Activated effector memory CD4-positive, alpha-beta T cell treated with anti-CD3 and anti-CD28 coated beads, Interleukin-2, amount 50 U/mL, for 16 hours (primary cell): Measurements from ENCODE around the gene NAB1.
"Not testable (repeated sequence)": the region's sequence is repeated elsewhere in the genome, so short reads cannot be mapped to it uniquely, and the experiment has no call there.

ENCODE experiments used
- DNase-seq: peaks from one replicate; pipeline ENCODE4 v3.0.0-alpha.2; 2020

Gene NAB1

DNA sequence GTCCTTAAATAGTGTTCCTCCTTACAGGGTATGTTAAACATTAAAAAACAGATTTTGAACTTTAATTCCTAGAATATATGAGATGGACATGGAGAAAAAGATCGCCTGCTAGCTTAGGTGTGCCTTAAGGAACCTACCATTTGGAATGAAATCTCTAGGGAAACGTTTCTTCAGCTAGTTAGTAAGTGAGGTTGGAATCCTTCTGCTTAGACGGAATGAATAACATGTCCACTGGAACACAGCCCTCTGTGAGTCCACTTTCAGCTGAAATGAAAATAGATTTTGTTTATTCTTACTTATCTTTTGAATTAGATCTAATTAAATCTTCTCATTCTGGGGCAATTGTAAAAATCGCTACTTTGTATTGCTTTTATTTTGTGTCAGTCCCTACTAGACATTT lies 28.4 kb downstream of the NAB1 start:
- no peak for DNase-seq

DNA sequence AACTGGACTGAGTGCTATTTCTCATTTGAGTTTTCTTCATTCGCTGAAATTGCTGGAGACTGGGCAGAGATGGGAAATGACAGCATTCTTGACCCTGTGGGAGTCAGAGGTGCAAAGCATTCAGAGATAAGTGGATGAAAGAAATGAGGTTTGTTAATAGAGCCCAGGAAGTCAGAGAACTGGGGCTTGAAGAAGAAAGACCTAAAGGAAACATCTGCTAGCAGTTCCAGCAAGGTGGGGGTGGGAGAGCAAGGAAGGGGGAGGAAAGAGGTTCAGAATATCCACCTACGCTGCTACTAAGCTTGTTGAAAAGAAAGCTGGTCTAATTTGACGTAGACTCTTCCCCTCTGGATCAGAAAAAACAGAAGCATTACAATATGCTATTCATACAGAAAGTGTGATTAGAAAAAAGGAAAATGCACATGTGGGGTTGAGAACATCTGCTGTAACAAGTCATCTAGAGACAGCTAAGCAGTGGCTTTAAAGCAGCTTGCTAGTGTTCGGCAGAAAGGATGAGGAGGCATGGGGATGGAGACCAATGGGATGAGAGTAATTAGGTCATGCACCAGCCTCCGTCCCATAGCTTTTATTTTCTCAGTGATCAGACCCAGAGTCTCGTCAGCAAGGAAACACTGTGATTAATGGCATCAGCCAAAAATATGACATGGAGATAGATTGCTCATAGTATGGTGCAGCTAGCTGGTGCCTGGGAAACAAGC lies 29.7 kb downstream of the NAB1 start:
- DNase-seq: no peak

DNA sequence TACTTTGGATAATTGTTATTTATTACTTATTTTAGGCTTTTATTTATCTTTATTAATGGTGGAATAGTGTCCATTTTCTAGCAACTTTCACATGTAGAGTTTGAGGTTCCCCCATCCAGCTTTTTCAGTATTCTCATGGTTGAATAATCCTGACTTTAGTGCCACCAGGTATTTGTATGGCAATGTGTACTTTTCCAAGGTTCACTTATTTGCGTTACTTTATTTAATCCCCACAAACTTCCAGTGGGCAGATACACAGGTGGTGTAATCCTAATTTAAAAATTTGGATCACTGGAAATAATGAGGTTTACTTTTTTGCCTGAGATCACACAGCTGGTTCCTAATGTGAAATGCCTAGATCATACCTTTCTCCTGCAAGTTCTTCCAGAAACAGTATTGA lies 30.5 kb downstream of the NAB1 start:
- no peak for DNase-seq

DNA sequence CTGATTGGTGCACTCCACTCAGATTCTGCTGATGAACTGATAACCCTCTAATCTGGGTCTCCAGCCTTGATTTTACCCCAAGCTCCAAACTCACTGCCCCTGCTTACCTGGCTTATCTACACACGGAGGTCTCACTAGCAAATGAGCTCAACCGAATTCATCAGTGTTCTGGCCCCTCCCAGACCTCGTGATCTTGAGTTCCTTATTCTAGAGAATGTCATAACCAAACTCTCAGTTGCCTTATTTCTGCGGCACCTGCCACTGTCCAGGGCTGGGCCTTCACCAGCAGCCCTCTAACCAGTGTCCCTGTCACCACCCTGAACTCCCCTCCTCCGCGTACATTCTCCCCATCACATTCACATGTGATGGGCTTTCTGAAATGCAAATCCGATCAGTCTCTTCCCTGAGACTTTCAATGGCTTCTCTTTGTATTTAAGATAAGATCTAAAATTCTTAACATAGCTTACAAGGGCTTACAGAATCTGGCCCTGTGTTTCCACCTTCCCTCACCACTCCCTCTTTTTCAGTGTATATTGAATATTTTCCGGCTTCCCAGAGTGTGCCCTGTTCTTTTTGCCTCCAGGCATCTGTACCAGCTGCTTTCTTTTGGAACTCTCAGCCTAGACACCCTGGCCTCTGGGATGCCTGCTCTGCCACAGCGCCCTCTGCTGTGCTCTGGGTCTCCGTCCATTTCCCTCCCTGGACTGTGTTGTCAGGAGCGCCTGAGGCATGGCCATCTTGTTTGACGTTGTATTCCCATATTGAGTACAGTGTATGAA lies 31.1 kb downstream of the NAB1 start:
- DNase-seq: peak; percentile 79

DNA sequence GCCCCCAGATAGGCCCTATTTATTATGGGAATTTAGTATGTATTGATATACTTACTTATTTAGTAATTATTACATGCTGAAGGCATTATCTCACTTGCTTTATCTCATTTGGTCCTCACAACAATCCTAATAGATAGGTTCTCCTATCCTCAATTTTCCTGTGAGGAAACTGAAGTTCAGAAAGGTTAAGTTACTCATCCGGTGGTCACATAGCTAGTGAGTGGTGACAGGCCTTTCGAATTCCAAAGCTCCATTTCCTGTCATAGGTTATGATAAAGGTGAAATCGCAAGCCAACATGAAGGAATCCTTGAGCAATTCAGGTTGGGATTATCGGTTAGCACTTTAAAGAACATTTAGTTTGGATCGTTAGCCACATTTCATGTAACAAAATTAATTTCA lies 33.3 kb downstream of the NAB1 start:
- DNase-seq: no peak

DNA sequence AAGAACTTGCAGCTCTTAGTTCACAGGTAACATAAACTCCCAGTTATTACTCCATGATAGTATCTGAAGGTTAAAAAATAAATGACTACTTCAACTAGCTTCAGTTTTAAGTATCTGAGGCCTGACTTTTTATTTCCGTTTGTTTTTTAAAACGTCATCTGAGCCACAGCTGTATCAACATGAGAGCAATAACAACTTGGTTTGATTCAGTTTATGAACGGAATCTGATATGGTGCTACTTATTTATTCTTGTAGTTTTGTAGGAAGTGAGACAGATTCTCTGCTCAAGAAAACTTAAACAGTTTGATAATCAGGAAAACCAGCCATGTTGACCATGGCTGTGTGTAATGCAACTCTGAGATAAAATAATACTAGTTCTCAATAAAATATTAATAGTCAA lies 34.9 kb downstream of the NAB1 start:
- DNase-seq: no peak

DNA sequence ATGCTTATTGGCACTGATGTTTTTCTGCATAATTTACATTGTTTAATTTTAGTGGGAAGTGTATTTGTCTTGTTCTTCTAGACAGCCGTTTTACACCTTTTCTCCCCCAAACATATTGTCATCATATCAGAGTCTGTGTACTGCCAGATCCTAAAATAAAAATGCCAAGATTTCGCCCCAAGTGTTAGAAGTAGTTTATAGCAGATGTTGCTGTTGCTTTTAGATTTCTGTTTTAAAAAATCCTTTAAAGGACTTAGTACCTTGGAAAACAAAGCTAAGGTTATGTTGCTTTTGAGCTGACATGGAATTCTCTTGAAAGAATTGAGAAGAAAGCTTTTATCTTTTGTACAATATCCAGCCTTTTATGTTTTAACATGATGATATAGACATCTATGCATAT lies 36.0 kb downstream of the NAB1 start:
- no peak for DNase-seq

DNA sequence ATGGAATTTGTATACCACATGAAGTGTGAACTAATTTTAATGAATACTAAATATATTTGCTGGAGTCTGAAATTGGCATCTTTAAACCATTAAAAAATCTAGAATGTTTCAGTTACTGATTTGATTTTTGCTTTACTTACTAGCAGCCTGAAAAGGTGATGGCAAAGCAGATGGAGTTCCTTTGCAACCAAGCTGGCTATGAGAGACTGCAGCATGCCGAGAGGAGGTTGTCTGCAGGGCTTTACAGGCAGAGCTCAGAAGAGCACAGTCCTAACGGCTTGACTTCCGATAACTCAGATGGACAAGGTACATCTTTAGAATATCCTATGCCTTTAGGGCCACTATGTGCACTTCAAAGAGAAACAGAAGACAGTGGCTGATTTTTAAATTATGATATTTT lies 36.5 kb downstream of the NAB1 start:
- no peak for DNase-seq

DNA sequence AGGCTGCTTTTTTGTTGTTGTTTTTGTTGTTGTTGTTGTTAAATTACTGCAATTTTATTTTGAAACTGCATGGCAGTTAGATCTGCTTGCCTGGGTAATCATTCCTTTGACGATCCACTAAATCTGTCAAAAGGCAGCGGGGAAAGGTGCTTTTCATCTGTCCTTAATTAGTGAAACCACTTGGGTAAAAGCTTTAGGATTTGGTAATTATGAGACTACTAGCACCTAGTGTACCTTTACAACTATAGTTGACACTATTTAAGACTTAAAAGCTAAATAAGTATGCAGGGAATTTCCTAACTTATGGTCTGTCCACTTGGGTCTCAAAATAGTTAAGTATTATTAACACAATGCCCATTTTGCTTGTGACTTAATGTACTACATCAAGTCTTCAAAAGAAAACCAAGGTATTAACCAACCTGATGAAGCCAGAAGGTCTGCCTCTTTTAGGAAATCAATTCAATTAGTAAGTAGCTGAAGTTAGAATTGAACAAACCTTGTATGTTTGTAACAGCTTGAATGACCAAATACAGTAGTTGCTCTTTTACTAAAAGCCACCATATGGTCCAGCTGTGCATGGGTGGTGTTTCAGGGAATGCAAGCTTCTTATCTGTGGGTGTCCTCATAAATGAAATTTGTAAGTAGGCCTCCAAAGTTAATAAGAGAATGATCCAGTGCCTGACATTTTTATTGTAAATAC lies 44.8 kb downstream of the NAB1 start:
- DNase-seq: no peak

DNA sequence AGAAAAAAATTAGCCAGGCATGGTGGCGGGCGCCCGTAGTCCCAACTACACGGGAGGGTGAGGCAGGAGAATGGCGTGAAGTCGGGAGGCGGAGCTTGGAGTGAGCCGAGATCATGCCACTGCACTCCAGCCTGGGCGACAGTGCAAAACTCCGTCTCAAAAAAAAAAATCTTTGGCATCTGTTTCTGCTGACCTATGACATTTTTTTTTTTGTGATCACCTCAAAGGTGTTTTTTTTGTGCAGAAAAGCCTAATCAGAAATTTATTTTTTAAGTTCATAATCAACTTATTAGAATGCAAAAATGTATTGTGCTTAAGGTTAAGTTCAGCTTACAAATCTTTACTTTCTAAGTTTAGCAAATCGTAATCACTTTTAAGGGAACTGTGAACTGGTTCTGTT lies 45.6 kb downstream of the NAB1 start:
- no peak for DNase-seq

DNA sequence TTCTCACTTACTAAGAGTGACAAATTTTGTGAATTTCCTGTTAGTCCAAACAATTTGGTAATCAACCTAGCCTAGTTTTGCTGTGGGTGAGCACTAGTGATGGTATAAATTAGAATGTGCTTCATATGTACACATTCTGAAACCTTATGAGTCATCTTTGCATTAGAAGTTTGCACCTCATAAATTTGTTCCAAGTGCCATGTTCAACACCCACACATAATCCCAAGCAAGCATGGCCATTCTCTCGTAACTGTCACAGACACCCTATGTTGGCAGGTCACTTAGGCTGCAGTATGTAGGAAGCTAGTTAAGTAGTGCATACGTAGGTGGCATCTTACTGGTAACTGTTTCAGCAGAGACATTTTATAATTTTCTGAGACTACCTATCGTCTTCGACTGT lies 46.9 kb downstream of the NAB1 start:
- no peak for DNase-seq

DNA sequence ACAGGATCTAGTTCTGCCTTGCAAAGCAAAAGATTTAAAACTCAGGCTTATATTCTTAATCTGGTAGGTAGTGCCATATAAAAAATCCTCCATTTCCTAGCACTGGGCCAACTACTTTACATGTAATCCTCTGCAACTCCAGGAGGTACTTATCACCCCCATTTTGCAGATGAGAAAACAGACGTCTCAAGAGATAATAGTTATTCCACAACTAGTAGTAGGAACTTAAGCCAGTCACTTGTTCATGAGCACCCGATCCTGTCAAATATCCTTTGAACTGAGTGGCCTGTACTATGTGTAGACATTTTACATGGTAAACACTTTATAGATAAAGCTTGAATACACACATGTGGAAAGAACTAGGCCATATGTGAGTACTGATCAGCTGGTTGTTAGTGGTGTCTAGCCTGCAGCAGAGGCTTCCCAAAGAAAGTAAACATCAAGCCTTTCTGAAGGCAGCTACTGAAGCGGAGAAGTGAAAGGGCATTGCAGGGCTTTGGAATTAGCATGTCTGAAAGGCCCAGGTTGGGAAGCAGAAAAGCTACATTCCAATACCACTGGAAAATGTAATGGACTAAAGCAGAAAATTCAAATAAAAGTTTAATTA lies 48.0 kb downstream of the NAB1 start:
- DNase-seq: no peak

DNA sequence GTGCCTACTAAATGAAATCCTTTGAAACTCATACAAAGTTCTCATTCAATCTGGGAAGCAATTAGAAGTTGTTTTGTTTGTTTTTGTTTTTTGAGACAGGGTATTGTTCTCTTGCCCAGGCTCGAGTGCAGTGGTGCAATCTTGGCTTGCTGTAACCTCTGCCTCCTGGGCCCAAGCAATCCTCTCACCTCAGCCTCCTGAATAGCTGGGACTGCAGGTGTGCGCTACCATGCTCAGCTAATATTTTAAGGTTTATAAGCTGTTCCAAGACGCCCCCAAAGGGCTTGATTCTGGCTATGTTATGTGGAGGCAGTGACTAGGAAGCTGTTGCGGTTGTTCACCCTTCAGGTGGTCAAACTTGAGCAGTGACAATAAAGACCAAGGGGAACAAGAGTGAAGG lies 48.5 kb downstream of the NAB1 start:
- DNase-seq: no peak

DNA sequence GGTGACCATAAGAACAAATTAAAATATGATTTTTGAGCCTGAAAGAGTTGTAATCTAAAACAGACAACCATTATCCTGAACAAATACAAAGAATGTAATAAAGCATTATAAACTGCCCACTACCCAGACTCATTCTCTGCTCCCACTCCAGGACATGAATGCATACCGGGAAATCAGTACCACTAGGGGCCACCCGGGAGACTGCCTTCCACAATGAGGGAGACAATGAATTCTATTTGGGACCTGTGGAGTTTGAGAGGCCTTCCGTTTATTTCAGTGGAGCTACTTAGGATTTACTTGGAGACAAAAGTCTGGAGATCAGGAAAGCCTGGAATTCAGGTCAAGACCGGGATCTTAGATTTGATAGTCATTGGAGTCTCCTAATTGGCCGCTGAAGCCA lies 50.0 kb downstream of the NAB1 start:
- DNase-seq: no peak

DNA sequence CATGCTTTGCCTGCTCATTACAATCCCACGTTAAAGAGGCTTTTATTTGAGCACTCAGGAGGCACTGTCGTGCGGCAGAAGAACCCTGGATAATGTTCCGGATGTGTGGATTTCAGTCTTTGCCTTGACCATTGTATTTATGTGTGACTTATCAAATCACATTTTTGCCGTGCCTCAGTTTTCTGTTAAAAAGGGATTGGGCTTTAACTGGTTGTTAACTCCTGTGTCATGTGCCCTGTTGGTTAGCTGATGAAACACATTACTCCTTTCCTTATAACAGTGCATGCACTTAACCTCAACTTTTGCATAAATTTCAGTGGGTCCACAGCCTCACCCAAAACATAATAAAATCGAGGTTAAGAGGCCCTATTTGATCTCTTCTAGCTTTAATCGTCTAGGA lies 52.7 kb downstream of the NAB1 start:
- no peak for DNase-seq

DNA sequence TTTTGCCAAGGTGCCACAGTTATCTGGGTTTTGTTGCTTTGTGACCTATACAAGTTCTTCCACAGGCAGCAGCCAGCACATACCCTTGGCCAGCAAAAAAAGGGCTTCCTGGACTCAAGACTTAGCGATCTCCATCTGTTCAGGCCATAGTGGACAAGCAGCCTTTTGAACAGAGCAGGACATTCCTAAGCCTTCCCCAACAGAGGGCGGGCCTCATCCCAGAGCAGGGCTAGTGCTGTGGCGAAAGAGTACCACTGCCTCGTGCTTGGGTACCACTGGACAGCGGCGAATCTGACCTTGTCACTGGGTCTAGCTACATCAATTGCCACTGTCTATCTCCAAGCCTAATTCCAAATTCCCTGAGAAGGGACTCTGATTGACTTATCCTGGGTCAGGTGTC lies 56.4 kb downstream of the NAB1 start:
- no peak for DNase-seq

DNA sequence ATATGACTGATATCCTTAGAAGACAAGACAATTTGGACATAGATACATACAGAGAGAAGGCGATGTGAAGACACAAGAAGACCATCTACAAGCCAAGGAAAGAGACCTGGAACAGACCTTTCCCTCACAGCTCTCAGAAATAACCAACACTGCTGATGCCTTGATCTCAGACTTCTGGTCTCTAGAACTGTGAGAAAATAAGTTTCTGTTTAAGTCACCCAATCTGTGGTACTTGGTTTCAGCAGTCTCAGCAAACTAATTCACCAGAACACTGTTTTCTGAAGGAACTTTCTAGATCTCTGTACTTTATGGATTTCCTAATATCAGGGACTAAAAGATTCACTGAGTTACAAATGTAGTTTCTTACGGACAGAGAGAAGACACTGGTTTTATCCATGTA lies 58.8 kb downstream of the NAB1 start:
- DNase-seq: no peak

DNA sequence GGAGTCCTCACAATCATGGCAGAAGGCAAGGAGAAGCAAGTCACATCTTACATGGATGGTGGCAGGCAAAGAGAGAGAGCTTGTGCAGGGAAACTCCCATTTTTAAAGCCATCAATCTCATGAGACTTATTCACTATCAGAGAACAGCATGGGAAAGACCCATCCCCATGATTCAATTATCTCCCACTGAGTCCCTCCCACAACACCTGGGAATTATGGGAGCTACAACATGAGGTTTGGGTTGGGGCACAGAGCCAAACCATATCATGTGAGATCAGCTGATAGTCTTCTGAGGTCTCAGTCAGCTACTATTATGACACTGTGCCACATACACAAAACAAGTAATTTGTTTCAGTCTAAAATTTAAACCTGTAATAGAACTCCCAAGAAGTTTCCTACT lies 59.8 kb downstream of the NAB1 start:
- DNase-seq: not testable (repeated sequence)

DNA sequence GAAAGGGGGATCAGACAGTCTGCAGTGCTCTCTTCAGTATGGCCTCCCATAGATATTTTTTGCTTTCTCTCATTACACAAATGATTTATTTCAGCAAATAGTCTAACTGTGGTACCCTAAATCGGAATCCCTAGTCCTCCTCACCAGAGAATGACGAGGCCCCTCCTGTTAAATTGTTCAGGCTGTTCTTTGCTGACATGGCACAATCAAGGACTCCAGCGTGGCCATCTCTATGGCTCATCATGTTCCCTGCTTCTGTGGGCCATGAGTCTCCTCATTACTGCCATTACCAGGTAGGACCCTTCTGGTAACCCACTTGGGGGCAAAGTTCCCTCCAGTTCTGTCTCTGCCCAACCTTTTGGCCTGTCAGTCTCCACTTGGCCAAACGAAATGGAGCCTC lies 62.2 kb downstream of the NAB1 start:
- no peak for DNase-seq

DNA sequence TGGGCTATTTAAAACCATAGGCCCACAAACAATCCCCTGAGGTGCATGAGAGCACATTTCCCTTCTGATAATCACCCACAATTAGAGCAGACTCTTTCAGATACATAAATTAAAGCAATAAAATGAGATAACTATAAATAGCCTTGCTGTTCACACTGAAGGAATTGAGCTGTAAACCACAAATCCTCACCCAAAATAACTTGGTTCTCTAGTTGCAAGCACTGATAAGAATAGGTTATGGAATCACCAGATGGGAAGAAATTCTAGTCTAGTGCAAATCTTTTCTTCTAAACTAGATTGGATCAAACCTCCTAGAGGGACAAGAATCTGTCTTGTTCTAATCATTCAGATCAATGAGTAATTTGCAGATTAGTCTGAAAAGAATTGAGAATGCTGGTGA lies 64.6 kb downstream of the NAB1 start:
- DNase-seq: no peak

DNA sequence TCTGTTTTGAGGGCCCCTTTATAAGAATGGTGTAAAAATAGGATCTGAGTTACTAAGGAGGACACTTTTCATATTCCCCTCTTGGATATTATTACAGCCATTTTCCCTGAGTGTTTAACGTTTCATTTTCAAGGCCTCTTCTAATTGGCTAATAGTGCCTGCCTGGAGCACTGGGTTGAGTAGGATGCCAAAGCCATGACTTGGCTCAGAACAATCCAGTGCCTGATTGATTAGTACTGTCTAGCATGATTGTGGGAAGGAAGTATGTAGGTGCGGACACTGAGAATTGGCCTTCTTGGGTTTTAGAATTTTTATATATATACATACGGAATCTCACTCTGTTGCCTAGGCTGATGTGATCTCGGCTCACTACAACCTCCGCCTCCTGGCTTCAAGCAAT lies 66.1 kb downstream of the NAB1 start:
- DNase-seq: no peak

DNA sequence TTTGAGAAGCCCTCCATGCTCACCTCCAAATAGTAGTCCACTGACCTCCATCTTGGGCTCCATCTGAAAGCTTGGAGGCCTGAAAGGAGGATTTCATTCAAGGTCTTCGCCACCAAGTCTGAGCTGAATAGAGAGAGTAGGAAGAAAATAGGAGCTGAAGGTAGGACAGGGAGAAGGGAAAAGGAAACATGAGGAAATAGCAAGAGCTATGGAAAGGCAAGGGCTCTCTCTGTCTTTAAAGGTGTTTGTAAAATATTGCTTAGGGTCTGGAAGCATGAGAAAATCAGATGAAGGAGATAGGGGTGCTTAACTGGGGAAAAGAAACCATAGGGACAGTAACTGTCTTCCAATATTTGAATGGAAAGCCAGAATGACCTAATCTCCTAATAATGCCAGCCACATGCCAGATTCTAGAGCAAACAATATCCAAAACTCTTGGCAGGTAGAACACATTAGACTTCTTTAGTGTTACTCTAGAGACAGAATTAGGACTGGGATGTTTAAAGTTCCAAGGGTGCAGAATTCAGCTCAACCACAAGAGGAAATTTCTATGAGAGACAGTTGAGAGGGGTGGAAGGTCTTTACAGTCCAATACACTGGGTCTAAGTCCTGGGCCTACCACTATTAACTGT lies 67.4 kb downstream of the NAB1 start:
- no peak for DNase-seq

DNA sequence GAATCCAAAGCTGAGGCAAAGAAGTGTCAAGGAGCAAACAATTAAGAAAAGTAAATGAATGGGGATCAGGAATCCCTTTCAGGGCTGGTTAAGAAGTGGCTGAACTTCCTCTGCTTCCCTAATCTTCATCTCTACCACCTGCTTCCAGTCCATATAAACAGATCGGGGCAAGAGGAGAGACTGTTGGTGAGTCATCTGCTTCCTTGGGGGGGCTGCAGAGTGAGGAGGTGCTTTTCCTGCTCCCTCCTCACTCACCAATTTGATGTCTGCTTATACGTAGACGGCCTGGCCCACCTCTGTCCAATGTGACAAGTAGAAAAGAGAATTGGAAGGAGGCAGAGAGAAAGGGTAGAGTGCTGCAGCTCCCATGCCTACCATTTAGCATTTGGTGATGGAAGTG lies 68.4 kb downstream of the NAB1 start:
- DNase-seq: no peak
